Large intestine (tissue), 3 donors: ENCODE results near the gene BCAS3. TPM values are rescaled to one million over a fixed set of nuclear protein-coding genes. Genes with fewer than 3 reads are reported as not detected.
"Not testable (repeated sequence)": the region's sequence is repeated elsewhere in the genome, so short reads cannot be mapped to it uniquely, and the experiment has no call there.

Experiments
- DNase-seq, 2 donors: peaks; one replicate each; pipeline versions ENCODE4 v3.0.0 to v3.0.0-alpha.2; 2013
- H3K27ac ChIP-seq: one replicate; pipeline ENCODE4 v1.5.1; 2013; ENCODE audit warnings: low read length
- H3K27me3 ChIP-seq: 2 replicates; pipeline ENCODE4 v1.6.1; 2013; ENCODE audit warnings: low read length; ENCODE audit not compliant: control insufficient read depth, insufficient read depth
- H3K36me3 ChIP-seq: 2 replicates; pipeline ENCODE4 v1.6.1; 2013; ENCODE audit warnings: low read length; ENCODE audit not compliant: control insufficient read depth, insufficient read depth
- H3K4me1 ChIP-seq: one replicate; pipeline ENCODE4 v1.6.1; 2013; ENCODE audit warnings: low read length; ENCODE audit not compliant: control insufficient read depth, insufficient read depth
- H3K4me3 ChIP-seq: one replicate; pipeline ENCODE4 v1.5.1; 2013; ENCODE audit warnings: low read length
- H3K9me3 ChIP-seq: one replicate; pipeline ENCODE4 v1.6.1; 2013; ENCODE audit warnings: mild to moderate bottlenecking, low read depth, low read length, moderate library complexity; ENCODE audit not compliant: control insufficient read depth
- WGBS: methylation state at CpG from one replicate; pipeline ENCODE4 v1.1.5; 2013; ENCODE audit warnings: low lambda C conversion rate; ENCODE audit not compliant: insufficient coverage; 5-methylcytosine and 5-hydroxymethylcytosine counted together
- polyA plus RNA-seq: library from polyadenylated mRNA; unstranded; fragments of 120-200 nt; gene quantifications from one replicate; pipeline ENCODE4 v1.2.1, GENCODE V29; 2013

BCAS3 gene
- polyA plus RNA-seq, 1 donor: 9.7 TPM

- 93% methylated on average over 3 of the region's 7 CpGs for WGBS
- no peak overlapping the region for H3K4me3 ChIP-seq
- H3K27ac ChIP-seq: no peak overlapping the region
- no peaks in the 10 kb centered on the region for H3K36me3 ChIP-seq
- H3K9me3 ChIP-seq: no peaks in the 10 kb centered on the region
- no peaks in the 10 kb centered on the region for H3K27me3 ChIP-seq
- H3K4me1 ChIP-seq: no peaks in the 10 kb centered on the region
- DNase-seq: no peak
Measured at GRCh38 chr17:60773552-60773951, 95.9 kb downstream of the BCAS3 start.

DNA sequence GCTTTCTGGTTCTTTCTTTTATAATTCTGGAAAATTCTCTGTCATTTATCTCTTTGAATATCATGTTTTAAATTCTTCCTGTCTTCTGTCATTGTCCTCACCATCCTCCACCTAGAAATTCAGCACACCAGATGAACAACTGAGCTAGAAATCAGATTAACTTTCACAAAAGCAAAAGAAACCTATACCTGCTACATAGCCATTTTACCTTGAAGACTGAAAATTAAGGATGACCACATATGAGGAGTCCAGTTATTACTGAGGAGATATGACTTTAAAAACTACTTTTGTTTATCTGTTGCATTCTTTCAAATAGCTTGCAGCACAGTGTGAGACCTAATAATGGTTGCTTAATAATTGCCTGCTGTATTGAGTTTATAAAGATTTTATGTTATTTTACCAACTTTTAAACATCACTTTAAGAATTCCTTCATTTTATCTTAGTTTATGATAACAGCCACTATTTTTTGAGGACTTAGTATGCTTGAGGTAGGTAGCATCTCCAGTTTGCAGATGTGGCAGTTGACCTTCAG, 104.3 kb downstream of the BCAS3 start:
- H3K4me1 ChIP-seq: no peaks in the 10 kb centered on the region
- DNase-seq: no peak
- H3K4me3 ChIP-seq: no peak overlapping the region
- no peaks in the 10 kb centered on the region for H3K27me3 ChIP-seq
- H3K27ac ChIP-seq: no peak overlapping the region
- no peaks in the 10 kb centered on the region for H3K9me3 ChIP-seq
- no peaks in the 10 kb centered on the region for H3K36me3 ChIP-seq

- H3K4me1 ChIP-seq: no peaks in the 10 kb centered on the region
- no CpG with 5 or more reads among the region's 3 CpGs for WGBS
- no peak for DNase-seq
Measured at GRCh38 chr17:60782742-60783141, 105.1 kb downstream of the BCAS3 start.

DNA sequence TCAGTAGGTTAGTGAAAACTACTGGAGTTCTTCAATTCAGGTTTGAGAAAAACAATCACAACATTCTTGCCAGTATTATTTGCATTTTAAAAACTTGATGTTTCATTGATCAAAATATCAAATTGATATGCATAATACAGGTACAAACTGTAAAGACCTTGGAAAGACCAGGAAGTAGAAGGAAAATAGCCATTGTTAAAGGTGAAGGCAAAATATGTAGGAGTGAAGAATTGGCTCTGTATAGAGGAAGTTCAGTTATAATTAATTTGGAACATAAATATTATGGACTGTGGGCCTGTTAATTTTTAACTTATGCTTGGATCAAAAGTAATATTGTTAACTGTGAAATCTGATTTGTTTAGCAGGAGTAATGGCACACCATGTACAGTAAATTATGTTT, 112.6 kb downstream of the BCAS3 start:
- Histone ChIP-seq H3K9me3 (no peaks in the 10 kb centered on the region), H3K4me1 (no peaks in the 10 kb centered on the region), H3K36me3 (no peaks in the 10 kb centered on the region), H3K27ac (no peak overlapping the region), H3K4me3 (no peak overlapping the region), H3K27me3 (no peaks in the 10 kb centered on the region)
- DNase-seq: no peak

More at GRCh38 chr17:60782742-60783141, 105.1 kb downstream of the BCAS3 start:
- Histone ChIP-seq H3K36me3 (no peaks in the 10 kb centered on the region), H3K4me3 (no peak overlapping the region), H3K27ac (no peak overlapping the region), H3K27me3 (no peaks in the 10 kb centered on the region), H3K9me3 (no peaks in the 10 kb centered on the region)

GRCh38 chr17:60792250-60792898, 114.7 kb downstream of the BCAS3 start:
- Histone ChIP-seq H3K36me3 (no peaks in the 10 kb centered on the region), H3K4me1 (no peaks in the 10 kb centered on the region), H3K9me3 (no peaks in the 10 kb centered on the region), H3K27me3 (no peaks in the 10 kb centered on the region), H3K4me3 (no peak overlapping the region), H3K27ac (no peak overlapping the region)
- no peak for DNase-seq
- no CpG with 5 or more reads among the region's 10 CpGs for WGBS

DNA sequence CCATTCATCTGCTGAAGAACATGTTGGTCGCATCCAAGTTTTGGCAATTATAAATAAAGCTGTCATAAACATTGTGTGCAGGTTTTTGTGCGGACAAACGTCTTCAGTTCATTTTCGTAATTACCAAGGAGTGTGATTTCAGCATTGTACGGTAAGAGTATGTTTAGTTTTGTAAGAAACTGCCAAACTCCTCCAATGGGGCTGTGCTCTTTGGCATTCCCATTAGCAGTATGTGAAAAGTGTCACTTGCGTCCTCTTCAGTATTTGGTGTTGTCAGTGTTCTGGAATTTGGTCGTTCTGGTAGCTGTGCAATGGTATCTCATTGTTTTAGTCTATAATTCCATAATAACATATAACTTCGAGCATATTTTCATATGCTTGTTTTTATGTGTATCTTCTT, 120.9 kb downstream of the BCAS3 start:
- DNase-seq: no peak
- Histone ChIP-seq H3K4me1 (no peaks in the 10 kb centered on the region), H3K27me3 (no peaks in the 10 kb centered on the region), H3K27ac (no peak overlapping the region), H3K9me3 (no peaks in the 10 kb centered on the region), H3K4me3 (no peak overlapping the region), H3K36me3 (no peaks in the 10 kb centered on the region)
- no CpG with 5 or more reads among the region's 8 CpGs for WGBS

DNA sequence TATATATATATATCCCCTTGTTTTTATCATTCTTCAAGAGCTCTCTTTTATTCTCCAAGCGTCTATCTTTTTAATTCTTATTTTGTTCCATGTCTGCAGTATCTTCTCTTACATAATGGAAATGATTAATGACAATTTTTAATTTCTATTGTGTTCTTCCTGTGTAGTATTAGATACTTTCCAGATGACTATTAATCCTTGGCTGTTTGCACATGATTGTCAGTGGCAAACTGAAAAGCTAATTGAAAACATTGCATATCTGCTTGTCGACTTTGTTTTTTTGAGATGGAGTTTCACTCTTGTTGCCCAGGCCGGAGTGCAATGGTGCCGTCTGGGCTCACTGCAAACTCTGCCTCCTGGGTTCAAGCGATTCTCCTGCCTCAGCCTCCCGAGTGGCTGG, 124.7 kb downstream of the BCAS3 start:
- WGBS: 83% methylated on average over 2 of the region's 6 CpGs
- H3K9me3 ChIP-seq: no peaks in the 10 kb centered on the region
- no peaks in the 10 kb centered on the region for H3K4me1 ChIP-seq
- H3K27me3 ChIP-seq: no peaks in the 10 kb centered on the region
- no peaks in the 10 kb centered on the region for H3K36me3 ChIP-seq
- no peak for DNase-seq
- no peak overlapping the region for H3K27ac ChIP-seq
- H3K4me3 ChIP-seq: no peak overlapping the region

- no peak overlapping the region for H3K4me3 ChIP-seq
- no peaks in the 10 kb centered on the region for H3K9me3 ChIP-seq
- H3K4me1 ChIP-seq: no peaks in the 10 kb centered on the region
- no peaks in the 10 kb centered on the region for H3K27me3 ChIP-seq
- no peak overlapping the region for H3K27ac ChIP-seq
- no peak for DNase-seq
- 94% methylated on average over 5 of the region's 6 CpGs for WGBS
- H3K36me3 ChIP-seq: no peaks in the 10 kb centered on the region
Measured at GRCh38 chr17:60803059-60803458, 125.4 kb downstream of the BCAS3 start.

DNA sequence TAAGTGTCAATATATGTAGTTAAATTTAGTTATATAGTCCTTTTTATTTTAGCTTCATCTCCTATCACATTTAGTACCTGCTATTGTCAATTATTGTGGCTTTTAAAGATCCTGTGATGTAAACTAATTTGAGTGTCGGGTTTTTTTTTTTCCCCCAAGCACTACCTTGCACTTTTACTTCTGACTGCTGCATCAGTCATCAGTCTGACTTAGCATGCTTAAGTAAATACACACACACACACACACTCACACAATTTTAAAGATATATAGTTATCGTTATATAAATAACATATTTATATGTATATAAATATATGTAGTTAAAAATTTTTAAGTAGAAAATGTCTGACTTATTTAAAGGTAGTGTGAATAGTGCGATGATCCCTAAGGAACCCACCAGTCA, 127.2 kb downstream of the BCAS3 start:
- no peaks in the 10 kb centered on the region for H3K4me1 ChIP-seq
- 100% methylated on average over 1 of the region's 3 CpGs for WGBS
- DNase-seq: no peak
- H3K27ac ChIP-seq: no peak overlapping the region
- H3K9me3 ChIP-seq: no peaks in the 10 kb centered on the region
- no peaks in the 10 kb centered on the region for H3K27me3 ChIP-seq
- no peaks in the 10 kb centered on the region for H3K36me3 ChIP-seq
- no peak overlapping the region for H3K4me3 ChIP-seq

DNA sequence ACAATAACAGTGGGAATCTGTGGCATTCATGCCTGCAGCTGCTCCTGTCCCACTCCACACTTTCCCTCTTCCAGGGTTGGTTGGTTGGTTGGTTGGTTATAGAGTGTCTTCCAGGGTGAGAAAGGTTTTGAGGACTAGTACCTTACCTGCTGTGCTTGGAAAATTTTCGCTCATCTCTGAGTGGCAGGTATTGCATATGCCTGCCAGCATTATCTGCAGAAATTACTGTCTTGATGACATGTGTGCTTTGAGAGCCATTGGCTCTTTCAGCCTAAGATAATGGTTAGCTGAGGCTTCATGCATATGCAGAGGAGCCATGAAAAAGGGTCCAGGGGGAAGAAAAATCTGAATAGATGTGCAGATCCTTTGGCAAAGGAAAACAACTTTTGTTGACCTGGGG, 131.8 kb downstream of the BCAS3 start:
- no peaks in the 10 kb centered on the region for H3K27me3 ChIP-seq
- WGBS: no CpG with 5 or more reads among the region's 1 CpG
- DNase-seq: no peak
- no peaks in the 10 kb centered on the region for H3K36me3 ChIP-seq
- no peak overlapping the region for H3K27ac ChIP-seq
- no peaks in the 10 kb centered on the region for H3K9me3 ChIP-seq
- H3K4me1 ChIP-seq: no peaks in the 10 kb centered on the region
- H3K4me3 ChIP-seq: no peak overlapping the region

GRCh38 chr17:60814941-60815340, 137.3 kb downstream of the BCAS3 start:
- not testable (repeated sequence) for H3K27me3 ChIP-seq, H3K4me3 ChIP-seq, H3K36me3 ChIP-seq, DNase-seq, H3K9me3 ChIP-seq, H3K4me1 ChIP-seq, H3K27ac ChIP-seq
- no CpG with 5 or more reads among the region's 2 CpGs for WGBS
